ENCODE data around the gene MYOM1. TPM values are rescaled to one million over a fixed set of nuclear protein-coding genes. Genes with fewer than 3 reads are reported as not detected.

Gene MYOM1
- total RNA-seq, 1 experiment from 2014 or later = 0.07 TPM

- Histone ChIP-seq H3K4me3 (ENCODE audit: low read length) (no peak overlapping the region), H4K20me1 (ENCODE audit: low read length) (no peaks in the 10 kb centered on the region), H3K27ac (ENCODE audit: low read length) (no peak overlapping the region), H2AFZ (ENCODE audit: low read length) (no peak overlapping the region), H3K9ac (ENCODE audit: low read length) (no peak overlapping the region), H3K36me3 (ENCODE audit: low read depth, low read length) (no peaks in the 10 kb centered on the region), H3F3A (ENCODE audit: low read length, unreplicated experiment) (no peaks in the 10 kb centered on the region), H3K27me3 (ENCODE audit: low read length) (no peaks in the 10 kb centered on the region), H3K9me3 (ENCODE audit: low read length) (peaks cover 3% of the 10 kb centered on the region; the same call in 1 of the 2 replicates), H3K9me2 (replicated peaks; ENCODE audit: low read length) (no peaks in the 10 kb centered on the region), H3K4me1 (ENCODE audit: insufficient read depth, low read length) (no peaks in the 10 kb centered on the region), H3K4me2 (ENCODE audit: low read length) (no peak overlapping the region), H3K79me2 (ENCODE audit: low read length) (no peaks in the 10 kb centered on the region)
- ATAC-seq (no peak), DNase-seq (no peak)
- BruUV-seq (replicated peaks) = no TSS peak
- CTCF ChIA-PET = no interaction called here
- POLR2A ChIA-PET (ENCODE audit: unreplicated experiment) = no interaction called here
- intact Hi-C loops (cut with micrococcal nuclease) = no loop called here
- TF ChIP-seq, protein P1, sequence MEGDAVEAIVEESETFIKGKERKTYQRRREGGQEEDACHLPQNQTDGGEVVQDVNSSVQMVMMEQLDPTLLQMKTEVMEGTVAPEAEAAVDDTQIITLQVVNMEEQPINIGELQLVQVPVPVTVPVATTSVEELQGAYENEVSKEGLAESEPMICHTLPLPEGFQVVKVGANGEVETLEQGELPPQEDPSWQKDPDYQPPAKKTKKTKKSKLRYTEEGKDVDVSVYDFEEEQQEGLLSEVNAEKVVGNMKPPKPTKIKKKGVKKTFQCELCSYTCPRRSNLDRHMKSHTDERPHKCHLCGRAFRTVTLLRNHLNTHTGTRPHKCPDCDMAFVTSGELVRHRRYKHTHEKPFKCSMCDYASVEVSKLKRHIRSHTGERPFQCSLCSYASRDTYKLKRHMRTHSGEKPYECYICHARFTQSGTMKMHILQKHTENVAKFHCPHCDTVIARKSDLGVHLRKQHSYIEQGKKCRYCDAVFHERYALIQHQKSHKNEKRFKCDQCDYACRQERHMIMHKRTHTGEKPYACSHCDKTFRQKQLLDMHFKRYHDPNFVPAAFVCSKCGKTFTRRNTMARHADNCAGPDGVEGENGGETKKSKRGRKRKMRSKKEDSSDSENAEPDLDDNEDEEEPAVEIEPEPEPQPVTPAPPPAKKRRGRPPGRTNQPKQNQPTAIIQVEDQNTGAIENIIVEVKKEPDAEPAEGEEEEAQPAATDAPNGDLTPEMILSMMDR (conservative IDR thresholded peaks at IDR 0.05; ENCODE audit: low read depth, low read length) = no peak
- TF ChIP-seq EZH2 (IDR thresholded peaks at IDR 0.05; ENCODE audit: low read length, unreplicated experiment) (no peak), EZH2phosphoT487 (IDR thresholded peaks at IDR 0.05; ENCODE audit: borderline replicate concordance, low read length) (no peak)
Observed at GRCh38 chr18:3140342-3140741, 79.4 kb downstream of the MYOM1 start.

DNA sequence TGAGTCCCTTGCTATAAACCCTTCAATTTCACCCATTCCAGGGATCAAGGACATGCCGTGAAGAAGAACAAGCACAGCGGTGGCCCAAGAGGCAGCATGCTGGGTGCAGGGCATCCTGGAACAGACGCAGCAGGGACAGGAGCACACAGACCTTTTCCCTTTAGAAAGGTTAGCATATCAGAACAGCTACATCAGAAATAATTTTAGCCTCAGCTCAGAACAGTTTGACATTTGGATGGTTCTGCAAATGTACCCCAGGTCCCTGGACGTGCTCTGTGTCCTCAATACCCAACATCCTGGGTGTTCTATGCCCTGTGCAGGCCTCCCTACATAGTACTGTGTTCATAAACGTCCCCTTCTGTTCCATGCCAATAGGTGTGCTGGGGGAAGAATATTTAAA lies 80.4 kb downstream of the MYOM1 start:
- no peak overlapping the region for H3K4me3 ChIP-seq (ENCODE audit: low read length)
- no TSS peak for BruUV-seq (replicated peaks)

More for the DNA sequence above, 80.4 kb downstream of the MYOM1 start:
- POLR2A ChIA-PET (ENCODE audit: unreplicated experiment) = no interaction called here
- intact Hi-C loops (cut with micrococcal nuclease) = no loop called here
- Histone ChIP-seq H3K4me1 (ENCODE audit: insufficient read depth, low read length) (no peaks in the 10 kb centered on the region), H2AFZ (ENCODE audit: low read length) (no peak overlapping the region), H3K9ac (ENCODE audit: low read length) (no peak overlapping the region), H3K27ac (ENCODE audit: low read length) (no peak overlapping the region), H3K79me2 (ENCODE audit: low read length) (no peaks in the 10 kb centered on the region), H3K9me3 (ENCODE audit: low read length) (peaks cover 3% of the 10 kb centered on the region; the same call in 1 of the 2 replicates), H4K20me1 (ENCODE audit: low read length) (no peaks in the 10 kb centered on the region), H3K4me2 (ENCODE audit: low read length) (no peak overlapping the region), H3F3A (ENCODE audit: low read length, unreplicated experiment) (no peaks in the 10 kb centered on the region), H3K27me3 (ENCODE audit: low read length) (no peaks in the 10 kb centered on the region), H3K9me2 (replicated peaks; ENCODE audit: low read length) (no peaks in the 10 kb centered on the region), H3K36me3 (ENCODE audit: low read depth, low read length) (no peaks in the 10 kb centered on the region)
- TF ChIP-seq, protein P1 (conservative IDR thresholded peaks at IDR 0.05; ENCODE audit: low read depth, low read length) = no peak
- TF ChIP-seq EZH2 (IDR thresholded peaks at IDR 0.05; ENCODE audit: low read length, unreplicated experiment) = no peak
- TF ChIP-seq EZH2phosphoT487 (IDR thresholded peaks at IDR 0.05; ENCODE audit: borderline replicate concordance, low read length) = no peak
- CTCF ChIA-PET = interaction anchor here (1.0 kb wide), 1 partner anchor 12 kb away, joined by 3 read pairs; no protein-coding TSS in a partner anchor
- no peak for DNase-seq
- no peak for ATAC-seq
